ENCODE data around the gene TUBGCP5. TPM values are rescaled to one million over a fixed set of nuclear protein-coding genes. Genes with fewer than 3 reads are reported as not detected.

TUBGCP5 gene
- total RNA-seq, 1 experiment from 2014 or later, result 27.9 TPM

DNA sequence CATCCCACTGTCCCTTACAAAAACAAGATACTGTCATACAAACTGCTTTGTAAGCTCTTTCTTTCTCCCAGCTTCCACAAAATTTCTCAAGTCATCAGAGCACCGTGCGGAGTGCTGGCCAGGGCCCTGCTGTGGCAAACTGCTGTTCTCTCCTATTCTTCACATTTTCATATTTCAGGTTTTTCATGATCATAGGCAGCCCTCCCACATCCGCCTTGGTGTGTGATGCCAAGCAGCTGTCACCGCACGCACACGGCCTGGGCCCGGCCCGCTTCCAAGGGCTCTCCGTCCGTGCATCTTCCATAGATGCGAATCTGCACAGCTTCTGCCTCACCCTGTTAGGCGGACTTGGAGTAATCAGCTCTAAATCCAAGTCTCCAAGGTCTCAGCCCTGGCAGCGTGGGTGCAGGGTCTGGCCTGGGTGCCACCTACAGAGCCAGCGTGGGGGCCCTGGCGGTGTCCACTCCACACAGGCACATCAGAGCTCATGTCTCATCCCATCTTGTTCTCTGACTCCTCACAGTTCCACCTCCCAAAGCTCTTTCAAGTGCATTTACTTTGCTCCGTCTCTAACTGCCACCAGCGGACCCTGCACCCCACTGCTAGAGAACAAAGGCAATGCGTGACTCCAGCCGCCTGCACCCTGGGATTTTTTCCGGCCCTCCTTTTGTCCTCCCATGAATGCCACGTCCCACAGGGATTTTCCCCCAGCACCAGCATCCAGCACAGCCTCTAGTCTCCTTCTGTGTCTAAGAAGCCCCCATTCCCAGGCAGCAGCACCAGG is 86.4 kb downstream of the TUBGCP5 start:
- DNase-seq (ENCODE audit: low spot score), result no peak

DNA sequence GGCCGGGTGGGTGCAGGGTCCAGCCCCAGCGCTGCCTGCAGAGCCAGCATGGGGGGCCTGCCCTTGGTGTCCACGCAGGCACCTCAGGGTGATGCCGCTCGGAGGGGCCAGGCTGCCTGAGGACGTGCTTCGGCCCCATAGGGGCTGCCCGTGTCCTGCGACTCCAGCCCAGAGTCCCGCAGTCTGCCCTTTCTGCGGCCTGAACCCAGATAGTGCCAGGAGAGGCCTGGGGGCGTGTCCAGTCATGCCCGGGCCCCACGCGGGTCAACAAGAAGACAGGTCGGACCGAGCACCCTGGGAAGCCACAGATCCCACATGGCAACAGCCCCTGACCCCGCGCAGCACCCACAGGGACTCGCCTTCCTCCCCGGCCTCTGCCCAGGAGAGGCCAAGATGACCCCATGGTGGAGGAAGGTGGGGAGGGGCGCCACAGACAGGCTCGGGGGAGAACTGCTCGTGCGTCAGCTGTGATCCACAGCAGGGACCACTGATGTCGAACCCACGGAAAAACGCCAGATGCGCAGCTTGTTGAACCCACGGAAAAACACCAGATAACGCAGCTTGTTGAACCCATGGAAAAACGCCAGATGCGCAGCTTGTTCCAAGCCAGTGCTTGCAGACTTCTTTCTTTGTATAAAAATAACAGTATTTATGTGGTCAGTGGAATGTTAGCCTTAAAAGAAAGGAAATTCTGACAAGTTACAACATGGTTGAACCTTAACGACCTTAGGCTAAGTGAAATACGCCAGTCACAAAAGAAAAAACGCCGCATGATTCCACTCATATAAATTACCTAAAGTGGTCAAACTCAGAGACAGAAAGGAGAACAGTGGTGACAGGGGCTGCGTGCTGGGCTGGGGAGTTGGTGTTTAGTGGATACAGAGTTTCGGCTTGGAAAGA is 87.7 kb downstream of the TUBGCP5 start:
- DNase-seq (ENCODE audit: low spot score), result no peak

DNA sequence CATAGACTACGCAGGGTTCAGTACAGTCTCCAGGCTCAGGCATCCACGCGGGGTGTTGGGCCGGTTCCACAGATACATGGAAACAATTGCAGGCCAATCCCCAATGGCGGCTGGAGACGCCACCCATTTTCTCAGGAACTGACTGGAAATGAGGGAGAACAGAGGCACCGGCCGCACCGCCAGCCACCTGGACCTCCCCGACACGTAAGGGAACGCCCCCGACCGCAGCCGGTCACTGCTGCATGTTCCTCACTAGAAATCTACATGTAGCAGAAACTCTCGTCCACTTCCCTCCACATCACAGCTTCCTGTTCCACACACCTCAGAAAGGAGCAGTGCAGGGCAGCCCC is 88.4 kb downstream of the TUBGCP5 start:
- DNase-seq (ENCODE audit: low spot score), result no peak

DNA sequence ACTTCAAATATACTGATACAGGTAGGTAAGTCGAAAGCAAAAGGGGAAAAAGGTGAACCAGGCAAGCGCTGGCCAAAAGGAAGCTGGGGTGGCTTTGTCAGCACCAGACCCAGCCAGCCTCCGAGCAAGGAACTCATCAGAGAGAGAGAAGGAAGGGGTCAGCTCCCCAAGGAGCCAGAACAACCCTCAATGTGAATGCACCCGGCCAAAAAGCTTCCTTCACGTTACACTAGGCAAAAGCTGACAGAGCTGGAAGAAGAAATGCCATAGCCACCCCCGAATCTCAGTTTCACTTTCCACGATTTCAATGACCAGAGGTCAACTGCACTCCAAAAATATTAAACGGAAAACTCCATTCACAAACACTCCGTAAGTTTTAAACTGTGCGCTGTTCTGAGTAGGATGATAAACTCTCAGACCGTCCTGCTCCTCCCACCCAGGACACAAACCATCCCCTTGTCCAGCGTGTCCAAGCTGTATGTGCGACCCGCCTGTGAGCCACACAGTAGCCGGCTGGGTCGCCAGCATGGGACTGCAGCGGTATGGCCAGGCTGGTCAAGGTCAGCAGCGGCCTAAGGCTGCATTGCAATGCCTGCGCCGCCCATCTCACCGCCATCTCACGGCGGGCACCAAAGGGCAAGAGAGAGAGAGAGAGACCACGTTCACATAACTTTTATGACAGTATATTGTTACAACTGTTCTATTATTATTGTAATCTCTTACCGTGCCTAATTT is 88.9 kb downstream of the TUBGCP5 start:
- no peak for DNase-seq (ENCODE audit: low spot score)

Other genes starting within 250 kb of the TUBGCP5 start
- gene NIPA2, start 200.9 kb downstream of the TUBGCP5 start, total RNA-seq (2014; rRNA removed; shearing (Covaris generic)), result 96.1 and 118 TPM in 2 replicates
- 78.1 and 81.4 TPM in 2 replicates for gene CYFIP1, start 59.2 kb downstream of the TUBGCP5 start, total RNA-seq (2014; rRNA removed; shearing (Covaris generic))
- gene GOLGA6L1, start 97.3 kb upstream of the TUBGCP5 start, total RNA-seq (2014; rRNA removed; shearing (Covaris generic)), result not detected in 2 replicates